Neural progenitor cell (in vitro differentiated cells): ENCODE results near the gene TCF23. TPM values are rescaled to one million over a fixed set of nuclear protein-coding genes. Genes with fewer than 3 reads are reported as not detected.
"Not testable (repeated sequence)": the region's sequence is repeated elsewhere in the genome, so short reads cannot be mapped to it uniquely, and the experiment has no call there.

ENCODE experiments used
- DNase-seq: peaks from one replicate; pipeline ENCODE4 v3.0.0-alpha.2; 2016; ENCODE audit warnings: low spot score
- H2AFZ ChIP-seq: fragments of 200-600 bp; sonication (generic); replicated peaks from 2 replicates; pipeline ENCODE4 v1.6.1; 2016; ENCODE audit warnings: antibody characterized with exemption
- H3F3A ChIP-seq: fragments of 200-600 bp; sonication (generic); 2 replicates; pipeline ENCODE4 v1.6.1; 2016; ENCODE audit warnings: antibody characterized with exemption, low read depth
- H3K27ac ChIP-seq: fragments of 200-600 bp; sonication (generic); 2 replicates; pipeline ENCODE4 v1.5.1; 2016; ENCODE audit warnings: mild to moderate bottlenecking
- H3K27me3 ChIP-seq: fragments of 200-600 bp; sonication (generic); 2 replicates; pipeline ENCODE4 v1.6.1; 2016; ENCODE audit warnings: mild to moderate bottlenecking, moderate library complexity
- H3K36me3 ChIP-seq: fragments of 200-600 bp; sonication (generic); 2 replicates; pipeline ENCODE4 v1.5.1; 2016
- H3K4me1 ChIP-seq: fragments of 200-600 bp; sonication (generic); 2 replicates; pipeline ENCODE4 v1.6.1; 2016; ENCODE audit warnings: mixed run types
- H3K4me2 ChIP-seq: fragments of 200-600 bp; sonication (generic); 2 replicates; pipeline ENCODE4 v1.6.1; 2016
- H3K4me3 ChIP-seq: fragments of 200-600 bp; sonication (generic); 2 replicates; pipeline ENCODE4 v1.5.1; 2016
- H3K79me2 ChIP-seq: fragments of 200-600 bp; sonication (generic); 2 replicates; pipeline ENCODE4 v1.6.1; 2016; ENCODE audit warnings: low read depth
- H3K9ac ChIP-seq: fragments of 200-600 bp; sonication (generic); 2 replicates; pipeline ENCODE4 v1.6.1; 2016
- H3K9me3 ChIP-seq: fragments of 200-600 bp; sonication (generic); 2 replicates; pipeline ENCODE4 v1.5.1; 2016; ENCODE audit warnings: low read depth
- H4K20me1 ChIP-seq: fragments of 200-600 bp; sonication (generic); 2 replicates; pipeline ENCODE4 v1.6.1; 2016; ENCODE audit warnings: low read depth
- H3K27ac Mint-ChIP-seq: 3 replicates; pipeline ENCODE4 v1.8.0; 2021; ENCODE audit warnings: mixed read lengths
- H3K27me3 Mint-ChIP-seq: 2 replicates; pipeline ENCODE4 v1.8.0; 2022; ENCODE audit warnings: low read depth, mild to moderate bottlenecking, inconsistent platforms, moderate library complexity, mixed read lengths; ENCODE audit not compliant: insufficient read depth
- H3K36me3 Mint-ChIP-seq: 3 replicates; pipeline ENCODE4 v1.8.0; 2021; ENCODE audit warnings: mixed read lengths
- H3K4me1 Mint-ChIP-seq: 3 replicates; pipeline ENCODE4 v1.8.0; 2021; ENCODE audit warnings: mixed read lengths
- H3K4me3 Mint-ChIP-seq: 3 replicates; pipeline ENCODE4 v1.8.0; 2021; ENCODE audit warnings: mild to moderate bottlenecking, moderate library complexity, mixed read lengths
- H3K9me3 Mint-ChIP-seq: 3 replicates; pipeline ENCODE4 v1.8.0; 2020; ENCODE audit warnings: mixed read lengths
- EZH2 ChIP-seq: fragments of 200-600 bp; sonication (generic); IDR thresholded peaks from 2 replicates; pipeline ENCODE4 v1.6.1; 2017; ENCODE audit warnings: antibody characterized with exemption, mild to moderate bottlenecking, moderate library complexity
- EZH2phosphoT487 ChIP-seq: fragments of 200-600 bp; sonication (generic); IDR thresholded peaks from 2 replicates; pipeline ENCODE4 v1.6.1; 2017; ENCODE audit warnings: antibody characterized with exemption
- total RNA-seq: library from RNA; depleted of rRNA; stranded (reverse); fragments of >200 nt; gene quantifications from 2 replicates; pipeline ENCODE4 v1.2.3, GENCODE V29; 2015; ENCODE audit warnings: low replicate concordance
- TF ChIP-seq, protein P1 (sequence below): fragments of 200-600 bp; sonication (generic); IDR thresholded peaks from 2 replicates; pipeline ENCODE4 v1.5.1; 2017; ENCODE audit warnings: antibody characterized with exemption, mild to moderate bottlenecking

Gene TCF23
- total RNA-seq, 1 donor from 2014 or later: not detected

GRCh38 chr2:27102329-27102728 lies 46.5 kb upstream of the TCF23 start:
- no peak overlapping the region for H3K4me3 Mint-ChIP-seq
- H3K4me1 ChIP-seq: no peaks in the 10 kb centered on the region
- H3K9me3 ChIP-seq: no peaks in the 10 kb centered on the region
- DNase-seq: no peak
- H3K9me3 Mint-ChIP-seq: no peaks in the 10 kb centered on the region
- H3K27me3 Mint-ChIP-seq: peaks cover 8% of the 10 kb centered on the region
- no peaks in the 10 kb centered on the region for H3F3A ChIP-seq
- H4K20me1 ChIP-seq: no peaks in the 10 kb centered on the region
- H3K4me3 ChIP-seq: no peak overlapping the region
- no peak overlapping the region for H2AFZ ChIP-seq
- no peak overlapping the region for H3K4me2 ChIP-seq
- H3K27ac Mint-ChIP-seq: no peak overlapping the region
- H3K9ac ChIP-seq: no peak overlapping the region
- no peaks in the 10 kb centered on the region for H3K36me3 ChIP-seq
- no peaks in the 10 kb centered on the region for H3K79me2 ChIP-seq
- H3K36me3 Mint-ChIP-seq: no peaks in the 10 kb centered on the region
- no peaks in the 10 kb centered on the region for H3K27me3 ChIP-seq
- peaks cover 2% of the 10 kb centered on the region for H3K4me1 Mint-ChIP-seq
- TF ChIP-seq EZH2phosphoT487: no peak
- TF ChIP-seq, protein P1, sequence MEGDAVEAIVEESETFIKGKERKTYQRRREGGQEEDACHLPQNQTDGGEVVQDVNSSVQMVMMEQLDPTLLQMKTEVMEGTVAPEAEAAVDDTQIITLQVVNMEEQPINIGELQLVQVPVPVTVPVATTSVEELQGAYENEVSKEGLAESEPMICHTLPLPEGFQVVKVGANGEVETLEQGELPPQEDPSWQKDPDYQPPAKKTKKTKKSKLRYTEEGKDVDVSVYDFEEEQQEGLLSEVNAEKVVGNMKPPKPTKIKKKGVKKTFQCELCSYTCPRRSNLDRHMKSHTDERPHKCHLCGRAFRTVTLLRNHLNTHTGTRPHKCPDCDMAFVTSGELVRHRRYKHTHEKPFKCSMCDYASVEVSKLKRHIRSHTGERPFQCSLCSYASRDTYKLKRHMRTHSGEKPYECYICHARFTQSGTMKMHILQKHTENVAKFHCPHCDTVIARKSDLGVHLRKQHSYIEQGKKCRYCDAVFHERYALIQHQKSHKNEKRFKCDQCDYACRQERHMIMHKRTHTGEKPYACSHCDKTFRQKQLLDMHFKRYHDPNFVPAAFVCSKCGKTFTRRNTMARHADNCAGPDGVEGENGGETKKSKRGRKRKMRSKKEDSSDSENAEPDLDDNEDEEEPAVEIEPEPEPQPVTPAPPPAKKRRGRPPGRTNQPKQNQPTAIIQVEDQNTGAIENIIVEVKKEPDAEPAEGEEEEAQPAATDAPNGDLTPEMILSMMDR: no peak
- no peak for TF ChIP-seq EZH2
- no peak overlapping the region for H3K27ac ChIP-seq

DNA sequence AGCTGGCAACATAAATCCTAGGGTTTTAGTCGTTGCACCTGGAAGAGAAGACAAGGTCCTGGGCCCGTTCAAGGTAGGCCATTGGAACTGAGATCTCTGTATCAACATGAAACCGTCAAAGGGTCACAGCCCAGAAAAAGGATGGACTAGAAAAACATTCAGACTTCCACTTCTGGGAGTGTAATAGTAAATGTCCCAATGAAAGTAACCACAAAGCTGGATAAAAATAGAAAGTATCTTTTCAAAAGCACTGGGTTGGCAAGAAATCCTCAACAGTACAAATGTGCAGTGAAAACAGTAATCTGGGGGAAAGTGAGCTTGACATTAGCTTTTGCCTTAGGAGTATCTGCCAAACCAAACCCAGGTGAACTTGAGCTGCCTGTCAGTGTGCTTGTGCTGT lies 42.8 kb upstream of the TCF23 start:
- Mint-ChIP-seq H3K9me3 (no peaks in the 10 kb centered on the region), H3K27me3 (no peaks in the 10 kb centered on the region), H3K36me3 (no peaks in the 10 kb centered on the region), H3K27ac (no peak overlapping the region), H3K4me3 (no peak overlapping the region), H3K4me1 (no peaks in the 10 kb centered on the region)
- TF ChIP-seq, protein P1: no peak
- TF ChIP-seq EZH2phosphoT487 (no peak), EZH2 (no peak)
- DNase-seq: no peak
- H3K27me3 ChIP-seq: no peaks in the 10 kb centered on the region
- no peaks in the 10 kb centered on the region for H3K4me1 ChIP-seq
- H3F3A ChIP-seq: no peaks in the 10 kb centered on the region
- H3K27ac ChIP-seq: no peak overlapping the region
- H4K20me1 ChIP-seq: no peaks in the 10 kb centered on the region
- H3K4me2 ChIP-seq: no peak overlapping the region
- no peaks in the 10 kb centered on the region for H3K79me2 ChIP-seq
- H3K9me3 ChIP-seq: no peaks in the 10 kb centered on the region
- H2AFZ ChIP-seq: no peak overlapping the region
- H3K4me3 ChIP-seq: no peak overlapping the region
- H3K9ac ChIP-seq: no peak overlapping the region
- no peaks in the 10 kb centered on the region for H3K36me3 ChIP-seq

DNA sequence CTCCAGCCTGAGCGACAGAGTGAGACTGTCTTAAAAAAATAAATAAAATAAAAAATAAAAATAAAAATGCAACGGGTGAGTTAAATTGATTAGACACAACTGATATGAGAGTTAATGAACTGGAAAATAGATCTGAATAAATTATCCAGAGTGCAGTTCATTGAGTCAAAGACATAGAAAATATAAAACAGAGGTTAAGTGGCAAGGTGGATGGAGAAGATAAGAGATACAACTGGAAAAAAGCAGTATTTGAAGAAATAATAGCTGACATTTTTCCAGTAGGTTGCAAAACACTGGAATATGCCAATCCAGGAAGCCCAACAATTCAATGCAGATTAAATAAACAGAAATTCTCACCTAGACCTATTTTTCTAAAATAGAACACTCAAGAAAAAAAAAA lies 40.6 kb upstream of the TCF23 start:
- no peaks in the 10 kb centered on the region for H3K36me3 ChIP-seq
- no peak overlapping the region for H3K4me2 ChIP-seq
- H3K36me3 Mint-ChIP-seq: no peaks in the 10 kb centered on the region
- H3K9me3 Mint-ChIP-seq: no peaks in the 10 kb centered on the region
- H2AFZ ChIP-seq: no peak overlapping the region
- no peaks in the 10 kb centered on the region for H3K4me1 Mint-ChIP-seq
- no peaks in the 10 kb centered on the region for H3K4me1 ChIP-seq
- no peak for TF ChIP-seq EZH2phosphoT487
- H3K9me3 ChIP-seq: no peaks in the 10 kb centered on the region
- H3K27me3 Mint-ChIP-seq: peaks cover 3% of the 10 kb centered on the region
- H3K27ac ChIP-seq: no peak overlapping the region
- H3K79me2 ChIP-seq: no peaks in the 10 kb centered on the region
- H3K27ac Mint-ChIP-seq: no peak overlapping the region
- H3K9ac ChIP-seq: no peak overlapping the region
- no peak for DNase-seq
- H3K27me3 ChIP-seq: no peaks in the 10 kb centered on the region
- no peaks in the 10 kb centered on the region for H3F3A ChIP-seq
- H3K4me3 Mint-ChIP-seq: no peak overlapping the region
- no peak overlapping the region for H3K4me3 ChIP-seq
- no peaks in the 10 kb centered on the region for H4K20me1 ChIP-seq

GRCh38 chr2:27109083-27109482 lies 39.7 kb upstream of the TCF23 start:
- no peak overlapping the region for H3K4me3 Mint-ChIP-seq
- DNase-seq: no peak
- peaks cover 5% of the 10 kb centered on the region for H3K27me3 Mint-ChIP-seq

DNA sequence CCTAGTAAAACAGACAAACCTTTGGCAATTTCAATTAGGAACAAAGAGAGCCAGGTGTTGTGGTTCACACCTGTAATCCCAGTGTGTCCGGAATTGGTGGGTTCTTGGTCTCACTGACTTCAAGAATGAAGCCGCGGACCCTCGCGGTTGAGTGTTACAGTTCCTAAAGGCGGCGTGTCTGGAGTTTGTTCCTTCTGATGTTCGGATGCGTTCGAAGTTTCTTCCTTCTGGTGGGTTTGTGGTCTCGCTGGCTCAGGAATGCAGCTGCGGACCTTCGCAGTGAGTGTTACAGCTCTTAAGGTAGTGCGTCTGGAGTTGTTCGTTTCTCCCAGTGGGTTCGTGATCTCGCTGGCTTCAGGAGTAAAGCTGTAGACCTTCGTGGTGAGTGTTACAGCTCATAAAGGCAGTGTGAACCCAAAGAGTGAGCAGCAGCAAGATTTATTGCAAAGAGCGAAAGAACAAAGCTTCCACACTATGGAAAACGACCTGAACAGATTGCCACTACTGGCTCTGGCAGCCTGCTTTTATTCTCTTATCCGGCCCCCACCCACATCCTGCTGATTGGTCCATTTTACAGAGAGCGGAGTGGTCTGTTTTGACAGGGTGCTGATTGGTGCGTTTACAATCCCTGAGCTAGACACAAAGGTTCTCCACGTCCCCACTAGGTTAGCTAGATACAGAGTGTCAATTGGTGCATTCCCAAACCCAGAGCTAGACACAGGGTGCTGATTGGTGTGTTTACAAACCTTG lies 38.0 kb upstream of the TCF23 start:
- H3K9ac ChIP-seq, H3K9me3 ChIP-seq, H3K36me3 Mint-ChIP-seq, H3K27me3 ChIP-seq, H3K27ac ChIP-seq, H3K27me3 Mint-ChIP-seq, H3K4me1 ChIP-seq, H3K4me3 Mint-ChIP-seq, H3F3A ChIP-seq, H3K4me2 ChIP-seq, H3K27ac Mint-ChIP-seq, H3K9me3 Mint-ChIP-seq, H3K36me3 ChIP-seq, H4K20me1 ChIP-seq, DNase-seq, H2AFZ ChIP-seq, H3K4me3 ChIP-seq, H3K79me2 ChIP-seq: not testable (repeated sequence)
- H3K4me1 Mint-ChIP-seq: peaks cover 10% of the 10 kb centered on the region

More at GRCh38 chr2:27109083-27109482, 39.7 kb upstream of the TCF23 start:
- no peak overlapping the region for H3K4me3 ChIP-seq
- Mint-ChIP-seq H3K36me3 (no peaks in the 10 kb centered on the region), H3K9me3 (no peaks in the 10 kb centered on the region), H3K4me1 (no peaks in the 10 kb centered on the region), H3K27ac (no peak overlapping the region)
- H3K9ac ChIP-seq: no peak overlapping the region
- H4K20me1 ChIP-seq: no peaks in the 10 kb centered on the region
- H3K36me3 ChIP-seq: no peaks in the 10 kb centered on the region
- no peaks in the 10 kb centered on the region for H3K9me3 ChIP-seq
- no peaks in the 10 kb centered on the region for H3F3A ChIP-seq
- H3K27ac ChIP-seq: no peak overlapping the region
- no peak overlapping the region for H2AFZ ChIP-seq
- H3K27me3 ChIP-seq: no peaks in the 10 kb centered on the region
- H3K4me1 ChIP-seq: no peaks in the 10 kb centered on the region
- H3K4me2 ChIP-seq: no peak overlapping the region
- TF ChIP-seq, protein P1: no peak
- TF ChIP-seq EZH2phosphoT487 (no peak), EZH2 (no peak)
- H3K79me2 ChIP-seq: no peaks in the 10 kb centered on the region
